Right atrium auricular region (tissue), 2 donors: Measurements from ENCODE around the gene SREBF1. TPM values are rescaled to one million over a fixed set of nuclear protein-coding genes. Genes with fewer than 3 reads are reported as not detected.

Experiments
- DNase-seq: peaks from one replicate; pipeline ENCODE4 v3.0.0-alpha.2; 2019; ENCODE audit warnings: low spot score
- H3K27ac ChIP-seq, 2 donors: fragments of 200-600 bp; sonication (generic); 1 replicate in 1 of 2; 2 replicates in 1 of 2; pipeline ENCODE4 v1.5.1; 2016 to 2019
- H3K27me3 ChIP-seq, 2 donors: fragments of 200-600 bp; sonication (generic); one replicate each; pipeline versions ENCODE4 v1.5.1 to v1.6.0; 2017 to 2019
- H3K36me3 ChIP-seq: fragments of 200-600 bp; sonication (generic); one replicate; pipeline ENCODE4 v1.5.1; 2016
- H3K4me1 ChIP-seq, 2 donors: fragments of 200-600 bp; sonication (generic); one replicate each; pipeline versions ENCODE4 v1.5.1 to v1.6.0; 2017 to 2019
- H3K4me3 ChIP-seq, 2 donors: fragments of 200-600 bp; sonication (generic); 1 replicate in 1 of 2; 2 replicates in 1 of 2; pipeline ENCODE4 v1.5.1; 2017 to 2019; ENCODE audit warnings: mild to moderate bottlenecking in 1 of 2, moderate library complexity in 1 of 2
- H3K9me3 ChIP-seq, 2 donors: fragments of 200-600 bp; sonication (generic); one replicate each; pipeline ENCODE4 v1.5.1; 2019
- CTCF ChIP-seq, 2 donors: fragments of 200-600 bp; sonication (generic); IDR thresholded peaks; one replicate each; pipeline ENCODE4 v1.5.1; 2019; ENCODE audit warnings: antibody characterized with exemption in 2 of 2
- microRNA counts, 2 donors: library from miRNA; unstranded; fragments of <30 nt; microRNA quantifications; one replicate each; lab custom pipeline; 2016 to 2017
- microRNA-seq, 2 donors: library from miRNA; unstranded; fragments of <30 nt; microRNA quantifications; one replicate each; pipeline ENCODE4, GENCODE V29; 2016 to 2017; ENCODE audit warnings: borderline number of aligned reads in 2 of 2, borderline replicate concordance in 1 of 2
- total RNA-seq, 2 donors: library from RNA; depleted of rRNA; stranded (reverse); fragments of >200 nt; gene quantifications; one replicate each; pipeline ENCODE4 v1.1.0, GENCODE V29; 2016

Gene SREBF1
- total RNA-seq, 2 donors from 2014 or later, result 17.0 to 29.8 TPM

- H3K27me3 ChIP-seq, result no peaks in the 10 kb centered on the region
- no peak for DNase-seq
- H3K4me3 ChIP-seq, result no peak overlapping the region
- TF ChIP-seq CTCF (IDR thresholded peaks at IDR 0.05), result no peak
- H3K27ac ChIP-seq, result peak overlapping the region in 1 of 2 donors; percentile 49
- no peaks in the 10 kb centered on the region for H3K36me3 ChIP-seq
- peaks cover 0 to 74% of the 10 kb centered on the region in 2 donors for H3K4me1 ChIP-seq
- H3K9me3 ChIP-seq, result no peaks in the 10 kb centered on the region
Observed at GRCh38 chr17:17765359-17766076, 71.3 kb downstream of the SREBF1 start.

- H3K36me3 ChIP-seq, result no peaks in the 10 kb centered on the region
- peaks cover 0 to 67% of the 10 kb centered on the region in 2 donors for H3K4me1 ChIP-seq
- no peak for DNase-seq
- H3K27me3 ChIP-seq, result no peaks in the 10 kb centered on the region
- TF ChIP-seq CTCF (IDR thresholded peaks at IDR 0.05), result no peak
- no peaks in the 10 kb centered on the region for H3K9me3 ChIP-seq
- no peak overlapping the region for H3K4me3 ChIP-seq
- H3K27ac ChIP-seq, result no peak overlapping the region
Observed at GRCh38 chr17:17763734-17764133, 73.1 kb downstream of the SREBF1 start.

- no peaks in the 10 kb centered on the region for H3K36me3 ChIP-seq
- no peaks in the 10 kb centered on the region for H3K27me3 ChIP-seq
- no peak overlapping the region for H3K27ac ChIP-seq
- peaks cover 0 to 67% of the 10 kb centered on the region in 2 donors for H3K4me1 ChIP-seq
- H3K4me3 ChIP-seq, result no peak overlapping the region
- TF ChIP-seq CTCF (IDR thresholded peaks at IDR 0.05), result no peak
- no peaks in the 10 kb centered on the region for H3K9me3 ChIP-seq
- no peak for DNase-seq
Observed at GRCh38 chr17:17763136-17763535, 73.7 kb downstream of the SREBF1 start.

- Histone ChIP-seq H3K9me3 (no peaks in the 10 kb centered on the region), H3K4me3 (no peak overlapping the region), H3K27me3 (no peaks in the 10 kb centered on the region), H3K27ac (no peak overlapping the region), H3K36me3 (no peaks in the 10 kb centered on the region), H3K4me1 (peaks cover 0 to 67% of the 10 kb centered on the region in 2 donors)
- no peak for DNase-seq
- no peak for TF ChIP-seq CTCF (IDR thresholded peaks at IDR 0.05)
Observed at GRCh38 chr17:17762744-17763105, 74.1 kb downstream of the SREBF1 start.

MicroRNAs encoded within 50 kb of the gene (microRNA counts, 767-probe panel; counts per million panel counts)
- microRNA hsa-miR-33b-5p (lab: Ali Mortazavi, UCI), result 0 to 31.0 counts per million in 2 donors

Small RNA genes lying within 50 kb of the gene (microRNA-seq; reads per million reads assigned to microRNA genes)
- gene MIR33B (4.2 to 12.7 reads per million in 2 donors), gene MIR6777 (1.4 to 2.1 reads per million in 2 donors)

Other genes with a start within 250 kb of the SREBF1 start
- 10 to 100 TPM; 27.8 to 37.7 TPM for gene PEMT, start 245.3 kb downstream of the SREBF1 start, total RNA-seq
- 10 to 100 TPM; 23.8 to 24.9 TPM for gene RAI1, start 155.5 kb downstream of the SREBF1 start, total RNA-seq
- gene TOM1L2, start 135.4 kb upstream of the SREBF1 start, total RNA-seq, result 100 to 1,000 TPM; 186 to 347 TPM
- gene DRC3, start 135.9 kb upstream of the SREBF1 start, total RNA-seq, result 1 to 10 TPM in 1 of 2 donors, under 1 TPM in 1; 0.94 to 1.7 TPM
- gene ATPAF2, start 202.2 kb upstream of the SREBF1 start, total RNA-seq, result 10 to 100 TPM; 11.1 to 47.0 TPM
- 10 to 100 TPM; 14.0 to 22.1 TPM for gene GID4, start 202.4 kb upstream of the SREBF1 start, total RNA-seq